ENCODE results near the gene CEP350. TPM values are rescaled to one million over a fixed set of nuclear protein-coding genes. Genes with fewer than 3 reads are reported as not detected.

Gene CEP350
- total and polyA plus RNA-seq, 2 of the 13 experiments (the other 11 are each of a cell fraction or from before 2014, with no cell fraction given), result 7.6 to 35.9 TPM

DNA sequence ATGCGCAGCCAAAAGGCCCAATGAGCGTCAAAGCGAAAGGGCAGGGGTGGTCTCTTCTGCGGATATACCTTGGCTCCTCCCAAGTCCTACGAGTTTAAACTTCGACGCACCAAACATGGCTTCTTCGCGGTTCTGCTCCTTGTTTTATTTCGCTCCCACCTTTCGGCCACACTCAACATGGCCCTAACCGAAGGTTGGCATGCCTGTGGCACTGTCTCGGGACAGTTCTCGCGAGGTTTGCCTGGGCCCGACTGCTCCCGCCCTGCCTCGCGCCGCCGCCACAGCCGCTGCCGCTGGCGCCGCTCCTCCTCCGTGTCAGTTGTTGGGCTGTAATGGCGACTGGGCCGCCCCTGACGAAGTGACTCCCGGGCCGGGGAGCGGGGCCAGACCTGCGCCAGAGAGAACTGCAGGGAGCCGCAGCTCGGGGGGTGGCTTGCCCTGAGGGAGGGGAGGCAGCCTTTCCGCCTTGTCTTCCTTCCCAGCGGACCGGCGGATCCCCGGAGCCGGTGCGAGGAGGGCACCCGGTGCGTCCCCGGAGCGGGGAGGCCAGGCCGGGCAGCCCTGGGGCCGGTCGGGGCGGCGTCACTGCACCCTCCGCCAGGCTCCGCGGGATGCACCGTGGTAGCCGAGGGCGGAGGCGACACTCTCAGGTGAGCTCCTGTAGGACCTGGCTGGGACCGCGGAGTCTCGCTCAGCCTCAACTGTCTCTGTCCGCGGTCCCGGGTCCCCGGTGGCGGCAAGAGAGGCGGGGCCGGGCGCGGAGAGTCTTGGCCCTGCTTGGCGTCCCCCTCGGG, at the start of gene CEP350 (continued):
- TF ChIP-seq, protein P1, sequence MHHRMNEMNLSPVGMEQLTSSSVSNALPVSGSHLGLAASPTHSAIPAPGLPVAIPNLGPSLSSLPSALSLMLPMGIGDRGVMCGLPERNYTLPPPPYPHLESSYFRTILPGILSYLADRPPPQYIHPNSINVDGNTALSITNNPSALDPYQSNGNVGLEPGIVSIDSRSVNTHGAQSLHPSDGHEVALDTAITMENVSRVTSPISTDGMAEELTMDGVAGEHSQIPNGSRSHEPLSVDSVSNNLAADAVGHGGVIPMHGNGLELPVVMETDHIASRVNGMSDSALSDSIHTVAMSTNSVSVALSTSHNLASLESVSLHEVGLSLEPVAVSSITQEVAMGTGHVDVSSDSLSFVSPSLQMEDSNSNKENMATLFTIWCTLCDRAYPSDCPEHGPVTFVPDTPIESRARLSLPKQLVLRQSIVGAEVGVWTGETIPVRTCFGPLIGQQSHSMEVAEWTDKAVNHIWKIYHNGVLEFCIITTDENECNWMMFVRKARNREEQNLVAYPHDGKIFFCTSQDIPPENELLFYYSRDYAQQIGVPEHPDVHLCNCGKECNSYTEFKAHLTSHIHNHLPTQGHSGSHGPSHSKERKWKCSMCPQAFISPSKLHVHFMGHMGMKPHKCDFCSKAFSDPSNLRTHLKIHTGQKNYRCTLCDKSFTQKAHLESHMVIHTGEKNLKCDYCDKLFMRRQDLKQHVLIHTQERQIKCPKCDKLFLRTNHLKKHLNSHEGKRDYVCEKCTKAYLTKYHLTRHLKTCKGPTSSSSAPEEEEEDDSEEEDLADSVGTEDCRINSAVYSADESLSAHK (CRISPR knock-in tag; IDR thresholded peaks at IDR 0.05; ENCODE audit: borderline replicate concordance), result no peak
- TF ChIP-seq, protein P2, sequence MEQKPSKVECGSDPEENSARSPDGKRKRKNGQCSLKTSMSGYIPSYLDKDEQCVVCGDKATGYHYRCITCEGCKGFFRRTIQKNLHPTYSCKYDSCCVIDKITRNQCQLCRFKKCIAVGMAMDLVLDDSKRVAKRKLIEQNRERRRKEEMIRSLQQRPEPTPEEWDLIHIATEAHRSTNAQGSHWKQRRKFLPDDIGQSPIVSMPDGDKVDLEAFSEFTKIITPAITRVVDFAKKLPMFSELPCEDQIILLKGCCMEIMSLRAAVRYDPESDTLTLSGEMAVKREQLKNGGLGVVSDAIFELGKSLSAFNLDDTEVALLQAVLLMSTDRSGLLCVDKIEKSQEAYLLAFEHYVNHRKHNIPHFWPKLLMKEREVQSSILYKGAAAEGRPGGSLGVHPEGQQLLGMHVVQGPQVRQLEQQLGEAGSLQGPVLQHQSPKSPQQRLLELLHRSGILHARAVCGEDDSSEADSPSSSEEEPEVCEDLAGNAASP (CRISPR knock-in tag; IDR thresholded peaks at IDR 0.05; ENCODE audit: borderline replicate concordance), result no peak
- TF ChIP-seq GTF2F1 (IDR thresholded peaks at IDR 0.05; ENCODE audit: low read length), result no peak
- TF ChIP-seq, protein P3, sequence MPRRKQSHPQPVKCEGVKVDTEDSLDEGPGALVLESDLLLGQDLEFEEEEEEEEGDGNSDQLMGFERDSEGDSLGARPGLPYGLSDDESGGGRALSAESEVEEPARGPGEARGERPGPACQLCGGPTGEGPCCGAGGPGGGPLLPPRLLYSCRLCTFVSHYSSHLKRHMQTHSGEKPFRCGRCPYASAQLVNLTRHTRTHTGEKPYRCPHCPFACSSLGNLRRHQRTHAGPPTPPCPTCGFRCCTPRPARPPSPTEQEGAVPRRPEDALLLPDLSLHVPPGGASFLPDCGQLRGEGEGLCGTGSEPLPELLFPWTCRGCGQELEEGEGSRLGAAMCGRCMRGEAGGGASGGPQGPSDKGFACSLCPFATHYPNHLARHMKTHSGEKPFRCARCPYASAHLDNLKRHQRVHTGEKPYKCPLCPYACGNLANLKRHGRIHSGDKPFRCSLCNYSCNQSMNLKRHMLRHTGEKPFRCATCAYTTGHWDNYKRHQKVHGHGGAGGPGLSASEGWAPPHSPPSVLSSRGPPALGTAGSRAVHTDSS (CRISPR knock-in tag; conservative IDR thresholded peaks at IDR 0.05), result no peak
- TF ChIP-seq, protein P4, sequence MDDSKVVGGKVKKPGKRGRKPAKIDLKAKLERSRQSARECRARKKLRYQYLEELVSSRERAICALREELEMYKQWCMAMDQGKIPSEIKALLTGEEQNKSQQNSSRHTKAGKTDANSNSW (CRISPR knock-in tag; IDR thresholded peaks at IDR 0.05; ENCODE audit: borderline replicate concordance), result no peak
- peak; percentile 98 for TF ChIP-seq ZFY (CRISPR knock-in tag; IDR thresholded peaks at IDR 0.05)
- TF ChIP-seq ZNF17 (CRISPR knock-in tag; IDR thresholded peaks at IDR 0.05), result no peak
- TF ChIP-seq, protein P5, sequence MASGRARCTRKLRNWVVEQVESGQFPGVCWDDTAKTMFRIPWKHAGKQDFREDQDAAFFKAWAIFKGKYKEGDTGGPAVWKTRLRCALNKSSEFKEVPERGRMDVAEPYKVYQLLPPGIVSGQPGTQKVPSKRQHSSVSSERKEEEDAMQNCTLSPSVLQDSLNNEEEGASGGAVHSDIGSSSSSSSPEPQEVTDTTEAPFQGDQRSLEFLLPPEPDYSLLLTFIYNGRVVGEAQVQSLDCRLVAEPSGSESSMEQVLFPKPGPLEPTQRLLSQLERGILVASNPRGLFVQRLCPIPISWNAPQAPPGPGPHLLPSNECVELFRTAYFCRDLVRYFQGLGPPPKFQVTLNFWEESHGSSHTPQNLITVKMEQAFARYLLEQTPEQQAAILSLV (CRISPR knock-in tag; IDR thresholded peaks at IDR 0.05; ENCODE audit: borderline replicate concordance), result peak; percentile 56; the same call in 1 of the 2 replicates
- peak; percentile 71 for TF ChIP-seq ELF1 (CRISPR knock-in tag; IDR thresholded peaks at IDR 0.05)
- TF ChIP-seq, protein P6, sequence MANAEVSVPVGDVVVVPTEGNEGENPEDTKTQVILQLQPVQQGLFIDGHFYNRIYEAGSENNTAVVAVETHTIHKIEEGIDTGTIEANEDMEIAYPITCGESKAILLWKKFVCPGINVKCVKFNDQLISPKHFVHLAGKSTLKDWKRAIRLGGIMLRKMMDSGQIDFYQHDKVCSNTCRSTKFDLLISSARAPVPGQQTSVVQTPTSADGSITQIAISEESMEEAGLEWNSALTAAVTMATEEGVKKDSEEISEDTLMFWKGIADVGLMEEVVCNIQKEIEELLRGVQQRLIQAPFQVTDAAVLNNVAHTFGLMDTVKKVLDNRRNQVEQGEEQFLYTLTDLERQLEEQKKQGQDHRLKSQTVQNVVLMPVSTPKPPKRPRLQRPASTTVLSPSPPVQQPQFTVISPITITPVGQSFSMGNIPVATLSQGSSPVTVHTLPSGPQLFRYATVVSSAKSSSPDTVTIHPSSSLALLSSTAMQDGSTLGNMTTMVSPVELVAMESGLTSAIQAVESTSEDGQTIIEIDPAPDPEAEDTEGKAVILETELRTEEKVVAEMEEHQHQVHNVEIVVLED (CRISPR knock-in tag; IDR thresholded peaks at IDR 0.05; ENCODE audit: borderline replicate concordance), result peak; percentile 88
- no peak for TF ChIP-seq ZNF451 (CRISPR knock-in tag; IDR thresholded peaks at IDR 0.05)
- TF ChIP-seq, protein P7, sequence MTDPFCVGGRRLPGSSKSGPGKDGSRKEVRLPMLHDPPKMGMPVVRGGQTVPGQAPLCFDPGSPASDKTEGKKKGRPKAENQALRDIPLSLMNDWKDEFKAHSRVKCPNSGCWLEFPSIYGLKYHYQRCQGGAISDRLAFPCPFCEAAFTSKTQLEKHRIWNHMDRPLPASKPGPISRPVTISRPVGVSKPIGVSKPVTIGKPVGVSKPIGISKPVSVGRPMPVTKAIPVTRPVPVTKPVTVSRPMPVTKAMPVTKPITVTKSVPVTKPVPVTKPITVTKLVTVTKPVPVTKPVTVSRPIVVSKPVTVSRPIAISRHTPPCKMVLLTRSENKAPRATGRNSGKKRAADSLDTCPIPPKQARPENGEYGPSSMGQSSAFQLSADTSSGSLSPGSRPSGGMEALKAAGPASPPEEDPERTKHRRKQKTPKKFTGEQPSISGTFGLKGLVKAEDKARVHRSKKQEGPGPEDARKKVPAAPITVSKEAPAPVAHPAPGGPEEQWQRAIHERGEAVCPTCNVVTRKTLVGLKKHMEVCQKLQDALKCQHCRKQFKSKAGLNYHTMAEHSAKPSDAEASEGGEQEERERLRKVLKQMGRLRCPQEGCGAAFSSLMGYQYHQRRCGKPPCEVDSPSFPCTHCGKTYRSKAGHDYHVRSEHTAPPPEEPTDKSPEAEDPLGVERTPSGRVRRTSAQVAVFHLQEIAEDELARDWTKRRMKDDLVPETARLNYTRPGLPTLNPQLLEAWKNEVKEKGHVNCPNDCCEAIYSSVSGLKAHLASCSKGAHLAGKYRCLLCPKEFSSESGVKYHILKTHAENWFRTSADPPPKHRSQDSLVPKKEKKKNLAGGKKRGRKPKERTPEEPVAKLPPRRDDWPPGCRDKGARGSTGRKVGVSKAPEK (CRISPR knock-in tag; IDR thresholded peaks at IDR 0.05; ENCODE audit: borderline replicate concordance), result no peak; the same call in 1 of the 2 replicates
- TF ChIP-seq PHF8 (CRISPR knock-in tag; IDR thresholded peaks at IDR 0.05), result peak; percentile 98
- no peak; the same call in 1 of the 2 replicates for TF ChIP-seq ZNF629 (CRISPR knock-in tag; conservative IDR thresholded peaks at IDR 0.05)
- no peak for TF ChIP-seq NFKBIZ (CRISPR knock-in tag; IDR thresholded peaks at IDR 0.05)
- peak; percentile 85 for TF ChIP-seq HCFC1 (IDR thresholded peaks at IDR 0.05; ENCODE audit: low read depth, low read length)
